PC-9 (cell line): ENCODE measurements around the gene SH3PXD2B. TPM values are rescaled to one million over a fixed set of nuclear protein-coding genes. Genes with fewer than 3 reads are reported as not detected.

Experiments
- BruUV-seq: library from RNA; stranded (reverse); fragments of 400-500 nt; replicated peaks from 2 replicates; lab custom pipeline; 2021; lab: Mats Ljungman, UMichigan
- CTCF ChIA-PET: fragments of 300-600 bp; sonication (Branson Sonifier 250); formaldehyde crosslinking; loops from one replicate; lab custom pipeline; 2022; ENCODE audit warnings: antibody characterized with exemption; lab: Charles Lee
- POLR2A ChIA-PET: fragments of 300-600 bp; sonication (Branson Sonifier 250); formaldehyde crosslinking; loops from one replicate; lab custom pipeline; 2022; ENCODE audit warnings: antibody characterized with exemption; ENCODE audit not compliant: unreplicated experiment; lab: Charles Lee
- DNase-seq, 2 experiments: peaks; one replicate each; pipeline versions ENCODE4 v3.0.0 to v3.0.0-alpha.2; 2015 to 2022; ENCODE audit warnings: mixed read lengths in 1 of 2
- H2AFZ ChIP-seq: fragments of 200-600 bp; sonication (generic); 2 replicates; pipeline ENCODE4 v1.8.1; 2017; ENCODE audit warnings: antibody characterized with exemption
- H3F3A ChIP-seq: fragments of 200-600 bp; sonication (generic); 2 replicates; pipeline ENCODE4 v1.8.1; 2017; ENCODE audit warnings: antibody characterized with exemption, mild to moderate bottlenecking, low read depth; ENCODE audit not compliant: insufficient read depth
- H3K27ac ChIP-seq: fragments of 200-600 bp; sonication (generic); 2 replicates; pipeline ENCODE4 v1.6.1; 2016; ENCODE audit warnings: mixed run types
- H3K27me3 ChIP-seq: fragments of 200-600 bp; sonication (generic); 2 replicates; pipeline ENCODE4 v1.6.1; 2016; ENCODE audit warnings: low read depth, mixed run types; ENCODE audit not compliant: insufficient read depth
- H3K36me3 ChIP-seq: fragments of 200-600 bp; sonication (generic); 2 replicates; pipeline ENCODE4 v1.6.1; 2016; ENCODE audit warnings: low read depth, mixed run types
- H3K4me1 ChIP-seq: fragments of 200-600 bp; sonication (generic); replicated peaks from 2 replicates; pipeline ENCODE4 v1.6.1; 2016; ENCODE audit warnings: mixed run types; ENCODE audit not compliant: insufficient read depth
- H3K4me2 ChIP-seq: fragments of 200-600 bp; sonication (generic); 2 replicates; pipeline ENCODE4 v1.6.1; 2017; ENCODE audit warnings: mixed run types
- H3K4me3 ChIP-seq: fragments of 200-600 bp; sonication (generic); 2 replicates; pipeline ENCODE4 v1.6.1; 2016; ENCODE audit warnings: mixed run types
- H3K79me2 ChIP-seq: fragments of 200-600 bp; sonication (generic); 2 replicates; pipeline ENCODE4 v1.6.1; 2017; ENCODE audit warnings: low read depth, mixed run types
- H3K9me2 ChIP-seq: fragments of 200-600 bp; sonication (generic); 2 replicates; pipeline ENCODE4 v1.8.1; 2017; ENCODE audit warnings: mild to moderate bottlenecking; ENCODE audit not compliant: insufficient read depth
- H3K9me3 ChIP-seq: fragments of 200-600 bp; sonication (generic); 2 replicates; pipeline ENCODE4 v1.8.1; 2016; ENCODE audit warnings: low read depth; ENCODE audit not compliant: insufficient read depth
- H4K20me1 ChIP-seq: fragments of 200-600 bp; sonication (generic); 2 replicates; pipeline ENCODE4 v1.8.1; 2017; ENCODE audit not compliant: insufficient read depth
- CTCF ChIP-seq: fragments of 200-600 bp; sonication (generic); conservative IDR thresholded peaks from 2 replicates; pipeline ENCODE4 v1.6.1; 2017; ENCODE audit warnings: mixed run types, antibody characterized with exemption, mild to moderate bottlenecking, moderate library complexity
- EZH2 ChIP-seq: fragments of 200-600 bp; sonication (generic); IDR thresholded peaks from 2 replicates; pipeline ENCODE4 v1.8.0; 2017; ENCODE audit warnings: antibody characterized with exemption, low read depth
- intact Hi-C: fragments of 100-400 bp; cut with micrococcal nuclease; formaldehyde crosslinking; loops from one replicate; pipeline ENCODE4 v1.10.0; 2022; ENCODE audit not compliant: unreplicated experiment
- total RNA-seq: library from RNA; stranded (reverse); gene quantifications from 2 replicates; pipeline ENCODE4 v1.2.3, GENCODE V29; 2021

The SH3PXD2B gene
- total RNA-seq, 1 experiment from 2014 or later: 29.3 TPM

GRCh38 chr5:172477466-172477865 lies 23.1 kb upstream of the SH3PXD2B start:
- Histone ChIP-seq H3K79me2 (no peaks in the 10 kb centered on the region), H4K20me1 (no peaks in the 10 kb centered on the region), H3K27me3 (no peaks in the 10 kb centered on the region), H3K36me3 (no peaks in the 10 kb centered on the region), H3K4me2 (no peak overlapping the region), H3K9me2 (no peaks in the 10 kb centered on the region), H3K4me3 (no peak overlapping the region), H3K4me1 (no peaks in the 10 kb centered on the region), H2AFZ (no peak overlapping the region), H3K9me3 (no peaks in the 10 kb centered on the region), H3F3A (no peaks in the 10 kb centered on the region), H3K27ac (no peak overlapping the region)
- TF ChIP-seq CTCF: no peak
- no peak for TF ChIP-seq EZH2
- CTCF ChIA-PET: no interaction called here
- intact Hi-C loops: loop anchor here (5.0 kb wide), 3 partner anchors 165 to 1840 kb away; partner anchors contain the start of gene NEURL1B
- peak in 1 of 2 experiments; percentile 13 for DNase-seq
- BruUV-seq: no TSS peak
- POLR2A ChIA-PET: no interaction called here

GRCh38 chr5:172474293-172474692 lies 20.0 kb upstream of the SH3PXD2B start:
- ChIA-PET CTCF (interaction anchor here (1.1 kb wide), 1 partner anchor 223 kb away, joined by 8 read pairs; no protein-coding TSS in a partner anchor), POLR2A (no interaction called here)
- no peaks in the 10 kb centered on the region for H3K27me3 ChIP-seq
- no peaks in the 10 kb centered on the region for H3K9me3 ChIP-seq
- no peaks in the 10 kb centered on the region for H3K79me2 ChIP-seq
- H3K4me1 ChIP-seq: no peaks in the 10 kb centered on the region
- H3K9me2 ChIP-seq: no peaks in the 10 kb centered on the region
- intact Hi-C loops: no loop called here
- no peak overlapping the region for H3K4me3 ChIP-seq
- H2AFZ ChIP-seq: no peak overlapping the region
- no peak overlapping the region for H3K4me2 ChIP-seq
- no peaks in the 10 kb centered on the region for H3F3A ChIP-seq
- no peaks in the 10 kb centered on the region for H3K36me3 ChIP-seq
- H3K27ac ChIP-seq: no peak overlapping the region
- no peaks in the 10 kb centered on the region for H4K20me1 ChIP-seq
- TF ChIP-seq EZH2: no peak
- TF ChIP-seq CTCF: no peak
- DNase-seq: peak in 1 of 2 experiments; percentile 20
- no TSS peak for BruUV-seq

- Histone ChIP-seq H3K4me1 (no peaks in the 10 kb centered on the region), H3K36me3 (no peaks in the 10 kb centered on the region), H3K27me3 (no peaks in the 10 kb centered on the region), H3K27ac (no peak overlapping the region), H3F3A (no peaks in the 10 kb centered on the region), H3K4me2 (no peak overlapping the region), H3K9me3 (no peaks in the 10 kb centered on the region), H3K9me2 (no peaks in the 10 kb centered on the region), H2AFZ (no peak overlapping the region), H3K4me3 (no peak overlapping the region), H4K20me1 (no peaks in the 10 kb centered on the region), H3K79me2 (no peaks in the 10 kb centered on the region)
- CTCF ChIA-PET: interaction anchor here (1.1 kb wide), 1 partner anchor 224 kb away, joined by 8 read pairs; no protein-coding TSS in a partner anchor
- TF ChIP-seq CTCF (no peak), EZH2 (no peak)
- POLR2A ChIA-PET: no interaction called here
- no TSS peak for BruUV-seq
- intact Hi-C loops: no loop called here
- DNase-seq: no peak
Observed at GRCh38 chr5:172473427-172473826, 19.1 kb upstream of the SH3PXD2B start.
